ENCODE data around the gene FBXO42.

The FBXO42 gene

GRCh38 chr1:16199700-16200099 lies 152.6 kb downstream of the FBXO42 start:
- no peak for DNase-seq

- DNase-seq, result no peak
These were observed 153.2 kb downstream of the FBXO42 start for GRCh38 chr1:16199157-16199501.

GRCh38 chr1:16198444-16199156 lies 153.7 kb downstream of the FBXO42 start:
- DNase-seq, result no peak

GRCh38 chr1:16196874-16197273 lies 155.4 kb downstream of the FBXO42 start:
- no peak for DNase-seq

All from CD4-positive, alpha-beta T cell treated with Interleukin-6 for 4 hours (primary cell).